K562 (cell line): ENCODE results near the gene KLRC4. TPM values are rescaled to one million over a fixed set of nuclear protein-coding genes. Genes with fewer than 3 reads are reported as not detected.
A peak's percentile ranks its signal among the peaks of the same experiment; 100 is the strongest.
"Not testable (repeated sequence)": the region's sequence is repeated elsewhere in the genome, so short reads cannot be mapped to it uniquely, and the experiment has no call there.

ENCODE experiments used
- ATAC-seq: fragments of 200-7000 bp; cut with Tn5 transposase; 3 replicates; pipeline ENCODE4 v1.9.1; 2020; ENCODE audit warnings: moderate library complexity
- BruUV-seq: library from RNA; stranded (reverse); fragments of 400-500 nt; replicated peaks from 2 replicates; lab custom pipeline; 2021; lab: Mats Ljungman, UMichigan
- CTCF ChIA-PET: fragments of 300-600 bp; formaldehyde crosslinking; extraction: SDS; loops from one replicate; lab custom pipeline; 2021; ENCODE audit warnings: low intra/inter-chr PET ratio; lab: Yijun Ruan, JAX
- POLR2A ChIA-PET: fragments of 300-600, 350-650 bp; sonication (Branson Sonifier 250); formaldehyde crosslinking; extraction: SDS; loops from one replicate; lab custom pipeline; 2021; ENCODE audit warnings: antibody characterized with exemption, inconsistent platforms; lab: Yijun Ruan, JAX
- DNase-seq, 4 experiments: peaks; one replicate each; pipeline versions ENCODE4 v3.0.0 to v3.0.0-alpha.2; 2011 to 2018; ENCODE audit warnings: low spot score in 3 of 4, mixed read lengths in 3 of 4; ENCODE audit errors: extremely low read depth in 1 of 4
- FAIRE-seq: peaks from 2 replicates; lab custom pipeline; 2011; peaks lifted over from hg19 to GRCh38; lab: Jason Lieb, UNC
- H2AFZ ChIP-seq: 2 replicates; pipeline ENCODE4 v1.6.0; 2011; ENCODE audit warnings: low read depth, low read length, control low read depth, inconsistent platforms
- H3K27ac ChIP-seq: fragments of 200-600 bp; 3 replicates; pipeline ENCODE4 v1.8.0; 2011; ENCODE audit warnings: low read depth, mild to moderate bottlenecking, control low read depth, inconsistent platforms, low read length, moderate library complexity, mixed read lengths; ENCODE audit errors: extremely low read depth
- H3K27me3 ChIP-seq, 2 experiments: fragments of 300-600 bp in 1 of 2; 2 replicates in 1 of 2; 3 replicates in 1 of 2; pipeline versions ENCODE4 v1.6.0 to v1.8.0; 2011; ENCODE audit warnings: inconsistent platforms in 2 of 2, low read length in 2 of 2, mild to moderate bottlenecking in 1 of 2, mixed read lengths in 1 of 2, moderate library complexity in 1 of 2; ENCODE audit not compliant: control insufficient read depth in 2 of 2, insufficient read depth in 2 of 2
- H3K36me3 ChIP-seq: fragments of 300-600 bp; 3 replicates; pipeline ENCODE4 v1.8.0; 2011; ENCODE audit warnings: mild to moderate bottlenecking, low read length, inconsistent platforms; ENCODE audit not compliant: control insufficient read depth, insufficient read depth
- H3K4me1 ChIP-seq, 2 experiments: fragments of 200-600 bp in 1 of 2; replicated peaks in 1 of 2; 2 replicates in 1 of 2; 3 replicates in 1 of 2; pipeline versions ENCODE4 v1.5.1 to v1.8.0; 2011; ENCODE audit warnings: inconsistent platforms in 2 of 2, low read length in 2 of 2, mild to moderate bottlenecking in 1 of 2, mixed read lengths in 1 of 2, moderate library complexity in 1 of 2; ENCODE audit not compliant: control insufficient read depth in 2 of 2, insufficient read depth in 2 of 2
- H3K4me2 ChIP-seq: 2 replicates; pipeline ENCODE4 v1.6.1; 2011; ENCODE audit warnings: low read length, control low read depth, inconsistent platforms, mixed read lengths; ENCODE audit not compliant: insufficient read depth
- H3K4me3 ChIP-seq: fragments of 200-600 bp; sonication (generic), shearing (Covaris generic); 2 replicates; pipeline ENCODE4 v1.5.1; 2016; ENCODE audit warnings: control low read depth, inconsistent platforms
- H3K79me2 ChIP-seq: fragments of 200-600 bp; 3 replicates; pipeline ENCODE4 v1.8.0; 2011; ENCODE audit warnings: low read length, inconsistent platforms; ENCODE audit not compliant: control insufficient read depth, insufficient read depth
- H3K9ac ChIP-seq, 2 experiments: 2 replicates each; pipeline versions ENCODE4 v1.6.0 to v1.6.1; 2011; ENCODE audit warnings: low read depth in 2 of 2, low read length in 2 of 2, control low read depth in 1 of 2, inconsistent platforms in 1 of 2, mild to moderate bottlenecking in 1 of 2, mixed read lengths in 1 of 2; ENCODE audit not compliant: insufficient read depth in 1 of 2
- H3K9me1 ChIP-seq: one replicate; pipeline ENCODE4 v1.6.0; 2011; ENCODE audit warnings: inconsistent platforms, mild to moderate bottlenecking, low read length, moderate library complexity; ENCODE audit not compliant: control insufficient read depth, insufficient read depth
- H3K9me3 ChIP-seq: replicated peaks from 2 replicates; pipeline ENCODE4 v1.5.1; 2011; ENCODE audit warnings: low read depth, low read length, inconsistent platforms; ENCODE audit not compliant: control insufficient read depth, insufficient read depth
- H4K20me1 ChIP-seq: replicated peaks from 2 replicates; pipeline ENCODE4 v1.6.1; 2011; ENCODE audit warnings: low read length, inconsistent platforms, mixed read lengths; ENCODE audit not compliant: control insufficient read depth, insufficient read depth
- BACH1 ChIP-seq: fragments of 200-800 bp; sonication (Bioruptor generic); IDR thresholded peaks from 2 replicates; pipeline ENCODE4 v1.6.1; 2016; ENCODE audit warnings: missing genetic modification characterization, missing compliant biosample characterization
- BHLHE40 ChIP-seq: IDR thresholded peaks from 2 replicates; pipeline ENCODE4 v1.6.1; 2011; ENCODE audit warnings: low read length, improper control_type of control experiment
- ELF4 ChIP-seq: fragments of 450-650 bp; formaldehyde crosslinking; IDR thresholded peaks from 2 replicates; pipeline ENCODE4 v1.4.0; 2022; ENCODE audit warnings: missing genetic modification characterization
- NCOA2 ChIP-seq, 2 experiments: fragments of 450-650 bp; IDR thresholded peaks; 2 replicates each; pipeline ENCODE4 v1.6.1; 2018; ENCODE audit warnings: mild to moderate bottlenecking in 2 of 2, moderate library complexity in 1 of 2; ENCODE audit not compliant: partially characterized antibody in 2 of 2
- PRMT5 ChIP-seq: sonication (generic); formaldehyde crosslinking; IDR thresholded peaks from 2 replicates; pipeline ENCODE4 v1.5.0; 2020; ENCODE audit warnings: missing genetic modification reagents
- PTBP1 ChIP-seq: fragments of 200-400 bp; formaldehyde crosslinking; IDR thresholded peaks from 2 replicates; pipeline ENCODE4 v1.6.1; 2017; ENCODE audit warnings: low read depth, low read length
- RBFOX2 ChIP-seq: fragments of 200-400 bp; formaldehyde crosslinking; IDR thresholded peaks from 2 replicates; pipeline ENCODE4 v1.6.1; 2017; ENCODE audit warnings: low read depth, mild to moderate bottlenecking, low read length, moderate library complexity
- SMC3 ChIP-seq: conservative IDR thresholded peaks from 2 replicates; pipeline ENCODE4 v1.6.1; 2011; ENCODE audit warnings: low read depth, low read length, improper control_type of control experiment; ENCODE audit not compliant: insufficient read depth
- TAF1 ChIP-seq: IDR thresholded peaks from 2 replicates; pipeline ENCODE4 v1.6.1; 2011; ENCODE audit warnings: mild to moderate bottlenecking, low read length, moderate library complexity; ENCODE audit not compliant: insufficient read depth, control insufficient read depth, severe bottlenecking; ENCODE audit errors: extremely low read depth
- TBL1XR1 ChIP-seq, 2 experiments: IDR thresholded peaks; 2 replicates each; pipeline ENCODE4 v1.6.1; 2012; ENCODE audit warnings: improper control_type of control experiment in 2 of 2, low read length in 2 of 2, mild to moderate bottlenecking in 1 of 2
- TFAM ChIP-seq: fragments of 250-450 bp; sonication (Bioruptor Pico); conservative IDR thresholded peaks from 2 replicates; pipeline ENCODE4 v1.5.0; 2021; ENCODE audit warnings: mild to moderate bottlenecking, moderate library complexity
- ZBTB7A ChIP-seq: IDR thresholded peaks from 2 replicates; pipeline ENCODE4 v1.6.1; 2011; ENCODE audit warnings: low read depth, mild to moderate bottlenecking, low read length, moderate library complexity, borderline replicate concordance; ENCODE audit not compliant: control insufficient read depth
- ZNF175 ChIP-seq: fragments of 200-800 bp; sonication (Bioruptor generic); IDR thresholded peaks from 2 replicates; pipeline ENCODE4 v1.6.1; 2016; ENCODE audit warnings: low read depth, mild to moderate bottlenecking, missing genetic modification characterization, missing compliant biosample characterization
- ZNF79 ChIP-seq: fragments of 250-450 bp; sonication (Bioruptor Pico); IDR thresholded peaks from 2 replicates; pipeline ENCODE4 v1.4.0; 2020; ENCODE audit warnings: low read depth, mild to moderate bottlenecking, moderate library complexity
- WGBS: fragments of 100-300 bp; shearing (Covaris generic); methylation state at CpG from one replicate; pipeline ENCODE4 v1.1.6; 2016; ENCODE audit warnings: low coverage, mixed read lengths; ENCODE audit not compliant: insufficient coverage; ENCODE audit errors: missing lambda C conversion rate; 5-methylcytosine and 5-hydroxymethylcytosine counted together
- in situ Hi-C: fragments of 300-500 bp; cut with MboI; formaldehyde crosslinking; loops from 4 replicates; pipeline ENCODE4 v1.15.0; 2018; ENCODE audit warnings: inconsistent platforms, mixed read lengths
- intact Hi-C: fragments of 100-400 bp; cut with micrococcal nuclease; formaldehyde crosslinking; loops from 2 replicates; pipeline ENCODE4 v1.14.2; 2022
- polyA plus RNA-seq, 8 experiments: library from polyadenylated mRNA; depleted of rRNA in 4 of 8; stranded (reverse) in 5 of 8; unstranded in 3 of 8; fragments of >200 nt; fragmentation: Nextera tagmentation in 2 of 8; fragmentation: Illumina TruSeq in 1 of 8; extraction: Ambion mirVana in 2 of 8; extraction: Trizol in 1 of 8; gene quantifications; 2 replicates each; pipeline versions ENCODE4 v1.2.1 to v1.2.3, GENCODE V29; 2011 to 2014; ENCODE audit warnings: inconsistent platforms in 1 of 8, missing spikeins in 1 of 8
- total RNA-seq, 7 experiments: library from RNA; depleted of rRNA in 6 of 7; stranded (reverse); fragments of >200 nt in 6 of 7; fragmentation: Illumina TruSeq in 2 of 7; extraction: Trizol in 2 of 7; gene quantifications; 2 replicates each; pipeline versions ENCODE4 v1.2.1 to v1.2.3, GENCODE V29; 2011 to 2021; ENCODE audit warnings: low replicate concordance in 1 of 7
- TF ChIP-seq, protein P1 (sequence below): sonication (generic); formaldehyde crosslinking; IDR thresholded peaks from 2 replicates; pipeline ENCODE4 v1.8.0; 2022; ENCODE audit warnings: mild to moderate bottlenecking, missing genetic modification reagents, borderline replicate concordance

KLRC4 gene
- total and polyA plus RNA-seq, 9 of the 15 experiments (the other 6 are each of a cell fraction or from before 2014, with no cell fraction given) = 0.17 TPM; not detected in 8

DNA sequence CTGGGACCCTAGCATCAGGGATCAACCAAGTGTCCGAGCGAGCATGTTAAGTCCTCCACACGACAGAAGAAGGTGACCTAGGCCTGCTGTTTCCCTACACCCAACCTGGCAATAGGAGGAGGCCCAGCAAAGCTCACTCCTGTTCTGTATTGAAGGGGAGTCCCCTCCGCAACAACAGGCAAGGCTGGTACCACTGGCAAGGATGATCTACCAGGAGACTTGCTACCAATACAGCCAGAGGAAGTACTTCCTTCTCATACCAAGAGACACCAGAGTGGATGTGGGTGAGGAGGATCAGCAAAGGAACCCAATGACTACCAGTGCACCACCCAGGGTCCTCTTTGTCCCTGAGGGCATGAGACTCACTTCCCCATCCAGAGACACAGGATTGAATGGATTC lies 38.7 kb upstream of the KLRC4 start:
- BruUV-seq = no TSS peak
- Histone ChIP-seq H3K9me1 (no peaks in the 10 kb centered on the region), H3K9me3 (no peaks in the 10 kb centered on the region; the same call in 1 of the 2 replicates), H4K20me1 (no peaks in the 10 kb centered on the region), H2AFZ (0 out of 2 replicates have a peak overlapping the region, but pooled peaks have one; percentile 45), H3K4me3 (no peak overlapping the region), H3K79me2 (no peaks in the 10 kb centered on the region), H3K27ac (no peak overlapping the region), H3K4me1 (no peaks in the 10 kb centered on the region), H3K27me3 (no peaks in the 10 kb centered on the region), H3K9ac (no peak overlapping the region), H3K36me3 (no peaks in the 10 kb centered on the region), H3K4me2 (no peak overlapping the region)
- no peak for TF ChIP-seq ZBTB7A
- no peak for TF ChIP-seq PTBP1
- no peak for TF ChIP-seq BHLHE40
- TF ChIP-seq ZNF175 (CRISPR knock-in tag) = no peak
- TF ChIP-seq ELF4 (CRISPR knock-in tag) = no peak
- no peak for TF ChIP-seq NCOA2 (IDR thresholded peaks at IDR 0.05; ENCODE audit: partially characterized antibody in 2 of 2)
- TF ChIP-seq, protein P1, sequence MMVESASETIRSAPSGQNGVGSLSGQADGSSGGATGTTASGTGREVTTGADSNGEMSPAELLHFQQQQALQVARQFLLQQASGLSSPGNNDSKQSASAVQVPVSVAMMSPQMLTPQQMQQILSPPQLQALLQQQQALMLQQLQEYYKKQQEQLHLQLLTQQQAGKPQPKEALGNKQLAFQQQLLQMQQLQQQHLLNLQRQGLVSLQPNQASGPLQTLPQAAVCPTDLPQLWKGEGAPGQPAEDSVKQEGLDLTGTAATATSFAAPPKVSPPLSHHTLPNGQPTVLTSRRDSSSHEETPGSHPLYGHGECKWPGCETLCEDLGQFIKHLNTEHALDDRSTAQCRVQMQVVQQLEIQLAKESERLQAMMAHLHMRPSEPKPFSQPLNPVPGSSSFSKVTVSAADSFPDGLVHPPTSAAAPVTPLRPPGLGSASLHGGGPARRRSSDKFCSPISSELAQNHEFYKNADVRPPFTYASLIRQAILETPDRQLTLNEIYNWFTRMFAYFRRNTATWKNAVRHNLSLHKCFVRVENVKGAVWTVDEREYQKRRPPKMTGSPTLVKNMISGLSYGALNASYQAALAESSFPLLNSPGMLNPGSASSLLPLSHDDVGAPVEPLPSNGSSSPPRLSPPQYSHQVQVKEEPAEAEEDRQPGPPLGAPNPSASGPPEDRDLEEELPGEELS (CRISPR knock-in tag) = no peak
- TF ChIP-seq ZNF79 (CRISPR knock-in tag) = no peak
- TF ChIP-seq TAF1 = no peak
- no peak for TF ChIP-seq BACH1 (tag)
- TF ChIP-seq PRMT5 (CRISPR knock-in tag) = no peak
- no peak for TF ChIP-seq SMC3
- no peak for TF ChIP-seq TFAM (CRISPR knock-in tag)
- TF ChIP-seq RBFOX2 = no peak
- no peak for TF ChIP-seq TBL1XR1 (IDR thresholded peaks at IDR 0.05; ENCODE audit: low read length in 2 of 2)
- FAIRE-seq (no peak), ATAC-seq (no peak), DNase-seq (no peak)
- 57% methylated on average over 1 of the region's 4 CpGs for WGBS
- in situ Hi-C loops (no loop called here), intact Hi-C loops (no loop called here)
- ChIA-PET CTCF (no interaction called here), POLR2A (no interaction called here)

DNA sequence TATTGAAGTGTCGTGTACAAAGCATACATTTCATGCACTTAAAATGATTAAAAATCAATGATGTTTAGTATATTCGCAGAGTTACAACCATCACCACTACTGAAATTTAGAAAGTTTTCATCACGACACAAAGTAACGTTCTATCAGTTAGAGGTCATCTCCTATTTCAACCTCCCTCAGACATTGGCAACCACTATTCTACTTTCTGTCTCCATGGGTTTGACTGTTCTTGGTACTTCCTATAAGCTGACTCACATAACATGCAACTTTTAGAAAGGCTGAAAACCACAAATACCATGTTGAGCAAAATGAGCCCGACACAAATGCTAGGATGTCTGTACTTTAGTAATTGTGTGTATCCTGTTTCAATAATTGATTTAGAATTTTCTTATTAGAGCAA lies 36.5 kb upstream of the KLRC4 start:
- not testable (repeated sequence) for FAIRE-seq, BruUV-seq
- 0% methylated on average over 2 of the region's 5 CpGs for WGBS

More for the DNA sequence above, 36.5 kb upstream of the KLRC4 start:
- H2AFZ ChIP-seq, in situ Hi-C loops, H3K4me1 ChIP-seq, H4K20me1 ChIP-seq, DNase-seq, H3K4me2 ChIP-seq, POLR2A ChIA-PET, H3K79me2 ChIP-seq, H3K9me3 ChIP-seq, H3K9me1 ChIP-seq, H3K36me3 ChIP-seq, intact Hi-C loops, H3K27me3 ChIP-seq, H3K9ac ChIP-seq, H3K27ac ChIP-seq, ATAC-seq, CTCF ChIA-PET, H3K4me3 ChIP-seq: not testable (repeated sequence)
